Measurements from ENCODE around the gene KIF4B.
"Not testable (repeated sequence)": the region's sequence is repeated elsewhere in the genome, so short reads cannot be mapped to it uniquely, and the experiment has no call there.

KIF4B gene, protein sequence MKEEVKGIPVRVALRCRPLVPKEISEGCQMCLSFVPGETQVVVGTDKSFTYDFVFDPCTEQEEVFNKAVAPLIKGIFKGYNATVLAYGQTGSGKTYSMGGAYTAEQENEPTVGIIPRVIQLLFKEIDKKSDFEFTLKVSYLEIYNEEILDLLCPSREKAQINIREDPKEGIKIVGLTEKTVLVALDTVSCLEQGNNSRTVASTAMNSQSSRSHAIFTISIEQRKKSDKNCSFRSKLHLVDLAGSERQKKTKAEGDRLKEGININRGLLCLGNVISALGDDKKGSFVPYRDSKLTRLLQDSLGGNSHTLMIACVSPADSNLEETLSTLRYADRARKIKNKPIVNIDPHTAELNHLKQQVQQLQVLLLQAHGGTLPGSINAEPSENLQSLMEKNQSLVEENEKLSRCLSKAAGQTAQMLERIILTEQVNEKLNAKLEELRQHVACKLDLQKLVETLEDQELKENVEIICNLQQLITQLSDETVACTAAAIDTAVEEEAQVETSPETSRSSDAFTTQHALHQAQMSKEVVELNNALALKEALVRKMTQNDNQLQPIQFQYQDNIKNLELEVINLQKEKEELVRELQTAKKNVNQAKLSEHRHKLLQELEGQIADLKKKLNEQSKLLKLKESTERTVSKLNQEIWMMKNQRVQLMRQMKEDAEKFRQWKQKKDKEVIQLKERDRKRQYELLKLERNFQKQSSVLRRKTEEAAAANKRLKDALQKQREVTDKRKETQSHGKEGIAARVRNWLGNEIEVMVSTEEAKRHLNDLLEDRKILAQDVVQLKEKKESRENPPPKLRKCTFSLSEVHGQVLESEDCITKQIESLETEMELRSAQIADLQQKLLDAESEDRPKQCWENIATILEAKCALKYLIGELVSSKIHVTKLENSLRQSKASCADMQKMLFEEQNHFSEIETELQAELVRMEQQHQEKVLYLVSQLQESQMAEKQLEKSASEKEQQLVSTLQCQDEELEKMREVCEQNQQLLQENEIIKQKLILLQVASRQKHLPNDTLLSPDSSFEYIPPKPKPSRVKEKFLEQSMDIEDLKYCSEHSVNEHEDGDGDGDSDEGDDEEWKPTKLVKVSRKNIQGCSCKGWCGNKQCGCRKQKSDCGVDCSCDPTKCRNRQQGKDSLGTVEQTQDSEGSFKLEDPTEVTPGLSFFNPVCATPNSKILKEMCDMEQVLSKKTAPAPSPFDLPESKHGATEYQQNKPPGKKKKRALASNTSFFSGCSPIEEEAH

DNA sequence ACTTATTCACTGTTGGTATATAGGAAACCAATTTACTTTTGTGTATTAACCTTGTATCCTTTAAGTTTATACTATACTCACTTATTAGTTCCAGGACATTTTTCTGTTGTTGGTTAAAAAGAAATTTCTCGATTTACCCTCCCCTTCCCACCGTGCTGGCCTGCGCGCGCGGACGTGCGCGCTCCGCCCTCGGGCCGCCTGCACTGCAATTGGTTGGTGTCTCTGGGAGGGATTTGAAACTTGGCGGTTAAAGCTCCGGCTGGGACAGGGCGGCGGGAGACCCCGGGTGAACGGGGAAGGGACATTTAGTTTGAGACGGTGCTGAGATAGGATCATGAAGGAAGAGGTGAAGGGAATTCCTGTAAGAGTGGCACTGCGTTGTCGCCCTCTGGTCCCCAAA lies at the start of gene KIF4B:
Gene KIF4B, plus strand, starts transcription at position 230 of the 400 bp plus-strand sequence. Its CDS starts 105 bp downstream, at position 335.
- DNase-seq = no peak

DNA sequence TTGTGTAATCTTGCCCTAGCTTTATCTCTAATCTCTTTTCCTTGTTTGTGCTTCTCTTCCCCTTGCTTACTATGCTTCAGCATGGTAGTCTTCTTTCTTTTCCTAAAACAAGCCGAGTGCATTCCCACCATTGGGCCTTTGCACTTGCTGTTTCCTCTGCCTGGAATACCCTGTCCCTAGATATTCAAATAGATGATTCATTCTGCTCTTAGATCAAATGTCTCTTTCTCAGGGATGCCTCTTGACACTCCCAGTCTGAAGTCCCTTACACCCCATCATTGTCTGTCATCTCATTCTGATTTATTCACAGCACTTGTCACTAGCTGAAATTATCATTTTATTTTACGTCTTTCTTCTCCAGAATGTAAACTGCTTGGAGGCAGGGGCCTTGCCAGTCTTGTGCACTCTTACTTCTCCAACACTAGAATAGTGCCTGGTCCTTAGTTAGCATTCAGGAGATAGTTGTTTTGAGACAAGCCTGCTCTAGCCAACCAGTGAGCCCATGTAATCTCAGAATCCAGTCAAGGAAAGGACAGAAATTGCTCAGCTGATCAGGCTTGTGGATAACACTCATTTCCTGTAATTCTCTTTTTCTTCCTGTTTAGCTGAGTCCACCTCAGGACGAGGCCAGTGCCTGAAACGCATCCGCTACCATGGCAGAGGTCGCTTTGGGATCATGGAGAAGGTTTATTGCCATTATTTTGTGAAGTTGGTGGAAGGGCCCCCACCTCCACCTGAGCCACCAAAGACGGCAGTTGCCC lies 47.3 kb upstream of the KIF4B start:
- no peak for DNase-seq

DNA sequence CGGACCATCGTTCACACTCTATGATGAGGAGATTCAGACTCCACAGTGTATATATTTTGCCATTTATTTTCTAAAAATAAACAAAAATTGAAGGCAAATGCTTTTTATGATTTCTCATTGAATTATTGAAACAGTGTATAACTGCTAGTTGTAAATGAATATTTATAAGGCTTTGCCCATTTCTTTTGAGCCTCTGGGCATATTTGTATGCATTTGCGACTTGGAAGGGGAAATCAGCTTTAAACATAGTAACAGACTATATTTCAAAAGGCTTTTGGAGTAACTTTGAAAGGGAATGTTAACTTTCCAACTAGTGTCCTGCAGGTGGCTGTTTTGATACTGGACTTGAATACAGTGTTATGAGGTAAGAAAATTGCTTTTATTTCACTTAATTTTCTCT lies 46.7 kb upstream of the KIF4B start:
- no peak for DNase-seq

DNA sequence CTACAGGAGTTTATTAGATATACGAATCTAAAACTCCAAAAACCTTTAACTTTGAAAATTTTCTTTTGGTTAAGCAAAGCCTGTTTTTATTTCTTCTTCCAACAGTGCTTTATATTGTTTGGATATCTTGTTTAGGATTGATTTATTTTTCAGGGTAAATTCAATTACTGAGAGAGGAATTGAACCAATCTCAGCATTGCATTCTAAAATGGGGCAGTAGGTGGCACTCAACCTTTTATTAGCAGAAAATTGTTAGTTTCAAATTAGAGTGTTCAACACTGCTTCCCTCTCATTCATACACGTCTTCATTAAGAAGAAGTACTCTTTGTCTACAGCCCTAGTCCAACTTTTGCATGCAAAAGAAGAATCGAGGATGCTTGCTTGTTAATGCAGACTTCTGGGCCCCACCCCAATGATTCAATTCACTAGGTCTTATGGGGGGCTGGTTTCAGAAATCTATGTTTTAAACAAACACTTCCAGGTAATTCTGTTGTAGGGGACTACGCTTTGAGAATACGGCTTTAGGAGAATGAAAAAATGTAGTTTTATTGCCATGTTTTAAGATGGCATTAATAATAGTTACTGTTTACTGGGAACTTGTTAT lies 46.0 kb upstream of the KIF4B start:
- DNase-seq = no peak

DNA sequence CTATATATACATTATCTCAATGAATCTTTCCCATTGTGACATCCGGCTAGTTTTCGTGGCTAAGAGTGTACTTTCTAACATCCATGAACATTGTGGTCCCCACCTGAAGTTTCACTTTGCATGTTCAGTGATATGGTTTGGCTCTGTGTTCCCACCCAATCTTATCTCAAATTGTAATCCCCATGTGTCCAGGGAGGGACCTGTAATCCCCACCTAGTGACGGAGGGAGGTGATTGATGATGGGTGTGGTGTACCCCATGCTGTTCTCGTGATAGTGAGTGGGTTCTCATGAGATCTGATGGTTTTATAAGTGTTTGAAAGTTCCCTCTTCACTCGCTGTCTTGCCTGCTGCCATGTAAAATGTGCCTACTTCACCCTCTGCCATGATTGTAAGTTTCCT lies 44.6 kb upstream of the KIF4B start:
- no peak for DNase-seq

GRCh38 chr5:154970759-154971158 lies 42.8 kb upstream of the KIF4B start:
- DNase-seq = no peak

DNA sequence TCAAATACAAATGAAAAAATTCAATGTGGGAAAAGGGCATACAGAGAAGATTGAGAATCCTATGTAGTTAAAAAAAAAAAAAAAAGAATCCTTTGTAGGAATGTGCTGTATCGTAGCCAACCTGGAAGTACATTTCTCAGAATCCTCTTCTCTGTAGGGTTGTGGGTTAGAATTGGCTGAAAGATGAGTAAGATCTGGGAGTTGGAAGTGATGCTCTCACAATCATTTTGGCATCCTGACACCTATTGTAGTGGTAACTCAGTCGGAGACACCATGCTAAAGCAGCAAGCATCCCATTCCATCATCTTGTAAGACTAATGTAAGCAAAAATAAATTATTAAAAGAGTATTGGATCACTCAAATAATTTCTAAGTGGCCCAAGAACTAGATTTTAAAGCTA lies 42.1 kb upstream of the KIF4B start:
- no peak for DNase-seq

GRCh38 chr5:154972476-154973080 lies 41.0 kb upstream of the KIF4B start:
- no peak for DNase-seq

GRCh38 chr5:154976082-154976481 lies 37.5 kb upstream of the KIF4B start:
- not testable (repeated sequence) for DNase-seq

- DNase-seq = no peak
These were observed 36.1 kb upstream of the KIF4B start for GRCh38 chr5:154977409-154977808.

DNA sequence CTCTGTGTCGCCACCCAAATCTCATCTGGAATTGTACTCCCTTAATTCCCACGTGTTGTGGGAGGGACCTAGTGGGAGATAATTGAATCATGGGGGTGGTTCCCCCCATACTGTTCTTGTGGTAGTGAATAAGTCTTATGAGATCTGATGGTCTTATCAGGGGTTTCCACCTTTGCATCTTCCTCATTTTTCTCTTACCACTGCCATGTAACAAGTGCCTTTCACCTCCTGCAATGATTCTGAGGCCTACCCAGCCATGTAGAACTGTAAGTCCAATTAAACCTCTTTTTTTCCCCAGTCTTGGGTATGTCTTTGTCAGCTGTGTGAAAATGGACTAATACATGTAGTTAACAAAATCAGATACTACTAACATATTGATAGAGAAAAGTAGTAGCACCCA lies 35.3 kb upstream of the KIF4B start:
- DNase-seq = not testable (repeated sequence)

- DNase-seq = no peak
These were observed 28.5 kb upstream of the KIF4B start for GRCh38 chr5:154984946-154985516.

- no peak for DNase-seq
These were observed 27.4 kb upstream of the KIF4B start for GRCh38 chr5:154986151-154986550.

GRCh38 chr5:154989626-154990025 lies 23.9 kb upstream of the KIF4B start:
- no peak for DNase-seq

GRCh38 chr5:154993461-154993860 lies 20.1 kb upstream of the KIF4B start:
- no peak for DNase-seq

DNA sequence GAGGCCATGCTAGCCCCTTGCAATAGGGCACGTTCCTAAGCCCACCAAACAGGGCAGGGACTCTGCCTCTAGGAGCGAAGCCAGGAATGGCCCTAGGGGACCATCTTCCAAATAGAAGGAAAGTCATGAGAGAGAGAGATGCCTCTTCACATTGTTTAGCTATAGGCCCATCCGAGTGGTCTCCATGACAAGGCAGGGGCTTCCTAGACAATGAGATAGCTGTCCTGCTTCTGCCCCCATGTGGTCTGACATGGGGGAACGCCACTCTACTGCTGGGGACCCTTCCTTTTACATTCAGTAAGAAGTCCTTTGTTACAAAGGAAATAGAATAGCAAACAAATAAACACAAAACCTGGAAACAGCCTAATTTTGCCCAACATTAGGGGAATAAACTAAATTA lies 17.9 kb upstream of the KIF4B start:
- DNase-seq = no peak

DNA sequence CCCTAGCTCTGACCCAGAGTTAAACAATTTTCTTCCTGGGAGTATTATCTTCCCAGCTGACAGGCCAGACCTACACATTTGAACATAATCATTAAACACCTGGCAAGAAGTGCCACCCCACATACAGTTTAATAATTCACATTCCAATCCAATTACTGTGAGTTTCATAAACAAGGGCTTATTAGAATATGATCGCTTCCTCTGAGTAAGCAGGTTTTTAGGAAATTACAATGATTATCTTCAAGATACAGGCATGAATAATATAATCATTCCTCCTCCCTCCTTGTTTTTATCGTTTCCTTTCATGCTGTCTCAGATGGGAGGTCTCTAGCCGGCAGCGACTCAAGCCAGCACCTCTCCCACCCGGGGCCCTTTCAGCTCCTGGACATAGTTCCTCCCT lies 15.8 kb upstream of the KIF4B start:
- no peak for DNase-seq

DNA sequence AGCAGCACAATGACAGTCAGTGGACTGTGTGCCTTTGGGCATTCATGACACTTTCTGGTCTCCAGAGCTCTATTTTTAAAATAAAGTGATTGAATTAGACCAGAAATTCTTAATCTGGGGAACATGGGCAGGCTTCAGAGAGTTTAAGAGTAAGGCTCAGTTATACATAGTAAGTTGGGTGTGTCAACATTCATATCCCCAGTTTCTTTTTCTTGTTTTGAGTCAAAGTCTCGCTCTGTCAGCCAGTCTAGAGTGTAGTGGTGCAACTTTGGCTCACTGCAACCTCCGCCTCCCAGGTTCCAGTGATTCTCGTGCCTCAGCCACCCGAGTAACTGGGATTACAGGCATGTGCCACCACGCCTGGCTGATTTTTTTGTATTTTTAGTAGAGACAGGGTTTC lies 13.7 kb upstream of the KIF4B start:
- DNase-seq = no peak

GRCh38 chr5:155001523-155001922 lies 12.0 kb upstream of the KIF4B start:
- DNase-seq = no peak

DNA sequence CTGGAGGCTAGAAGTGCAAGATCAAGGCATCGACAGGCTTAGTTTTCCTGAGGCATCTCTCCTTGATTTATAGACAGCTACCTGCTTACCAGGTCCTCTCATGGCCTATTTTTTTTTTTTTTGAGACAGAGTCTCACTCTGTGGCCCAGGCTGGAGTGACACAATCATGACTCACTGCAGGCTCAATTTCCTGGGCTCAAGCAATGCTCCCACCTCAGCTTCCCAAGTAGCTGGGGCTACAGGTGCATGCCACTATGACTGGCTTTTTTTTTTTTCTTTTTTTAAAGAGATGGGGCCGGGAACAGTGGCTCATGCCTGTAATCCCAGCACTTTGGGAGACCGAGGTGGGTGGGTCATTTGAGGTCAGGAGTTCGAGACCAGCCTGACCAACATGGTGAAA lies 10.8 kb upstream of the KIF4B start:
- DNase-seq = not testable (repeated sequence)

DNA sequence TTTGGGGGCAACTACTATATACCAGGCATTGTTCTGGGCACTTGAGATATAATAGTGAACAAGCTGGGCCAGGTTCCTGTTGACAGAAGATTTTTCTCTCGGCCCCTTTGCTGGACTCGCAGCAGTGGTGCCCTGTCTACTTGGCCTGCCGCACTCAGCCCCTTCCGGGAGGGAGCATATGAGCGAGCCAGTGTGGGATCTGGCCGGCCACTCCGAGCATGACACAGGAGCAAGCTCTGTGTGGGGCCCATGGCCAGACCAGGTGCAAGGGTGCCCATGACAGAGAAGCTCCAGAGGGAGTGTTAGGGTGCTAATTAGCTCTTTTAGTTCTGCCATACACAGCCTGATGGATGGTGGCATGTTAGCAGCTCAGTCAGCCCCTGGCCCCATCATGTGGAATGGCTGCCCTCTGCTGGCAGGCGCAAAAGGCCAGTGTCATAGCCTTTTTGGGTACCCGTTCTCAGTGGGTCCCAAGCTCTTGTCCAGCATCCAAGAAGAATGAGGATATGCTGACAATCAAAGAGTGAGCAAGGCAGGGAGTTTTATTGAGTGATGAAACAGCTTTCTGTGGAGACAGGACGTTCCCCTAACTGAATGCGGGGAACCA lies 9.3 kb upstream of the KIF4B start:
- peak; percentile 9 for DNase-seq
